Measurements from ENCODE around the gene KRTAP20-2. TPM values are rescaled to one million over a fixed set of nuclear protein-coding genes. Genes with fewer than 3 reads are reported as not detected.

Gene KRTAP20-2
- total and polyA plus RNA-seq, 4 donors, result not detected

GRCh38 chr21:30620080-30620479, 14.9 kb upstream of the KRTAP20-2 start:
- Histone ChIP-seq H3K9me3 (ENCODE audit: control insufficient read depth, insufficient read depth, low read length) (no peaks in the 10 kb centered on the region), H3K27ac (ENCODE audit: low read depth, low read length) (no peak overlapping the region), H3K4me1 (ENCODE audit: control insufficient read depth, insufficient read depth, low read length) (no peaks in the 10 kb centered on the region), H3K27me3 (ENCODE audit: control insufficient read depth, insufficient read depth, low read length) (no peaks in the 10 kb centered on the region), H3K36me3 (ENCODE audit: control insufficient read depth, insufficient read depth, low read length) (no peaks in the 10 kb centered on the region), H3K4me3 (ENCODE audit: low read depth, low read length) (no peak overlapping the region)
- no peak for DNase-seq (ENCODE audit: low read depth in 4 of 6, low spot score in 6 of 6)

DNA sequence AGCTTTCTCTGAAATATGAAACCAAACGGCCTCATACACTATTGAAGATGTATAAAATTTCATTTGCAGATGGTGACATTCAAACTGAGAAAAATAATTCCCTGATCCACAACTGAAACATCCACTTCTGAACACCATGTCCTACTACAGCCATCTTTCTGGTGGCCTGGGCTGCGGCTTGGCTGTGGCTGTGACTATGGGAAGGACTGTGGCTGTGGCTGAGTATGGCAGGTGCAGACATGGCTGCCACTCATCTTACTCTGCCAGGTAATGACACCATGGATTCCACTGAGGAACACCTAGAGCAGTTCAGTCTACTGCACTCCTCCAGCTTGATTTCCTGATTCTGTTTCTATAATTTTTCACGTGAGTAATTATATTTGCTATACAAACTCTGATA, 14.5 kb upstream of the KRTAP20-2 start, which contains the start of gene KRTAP20-4:
KRTAP20-4 (plus strand) TSS at position 106 of the 400 bp plus-strand sequence.
- Histone ChIP-seq H3K27me3 (ENCODE audit: control insufficient read depth, insufficient read depth, low read length) (no peaks in the 10 kb centered on the region), H3K9me3 (ENCODE audit: control insufficient read depth, insufficient read depth, low read length) (no peaks in the 10 kb centered on the region), H3K4me3 (ENCODE audit: low read depth, low read length) (no peak within 1 kb of the TSS), H3K27ac (ENCODE audit: low read depth, low read length) (no peak within 1 kb of the TSS), H3K36me3 (ENCODE audit: control insufficient read depth, insufficient read depth, low read length) (no peaks in the 10 kb centered on the region), H3K4me1 (ENCODE audit: control insufficient read depth, insufficient read depth, low read length) (no peaks in the 10 kb centered on the region)
- WGBS (ENCODE audit: insufficient coverage), result no CpG with 5 or more reads among the region's 3 CpGs
- no peak for DNase-seq (ENCODE audit: low read depth in 4 of 6, low spot score in 6 of 6)

DNA sequence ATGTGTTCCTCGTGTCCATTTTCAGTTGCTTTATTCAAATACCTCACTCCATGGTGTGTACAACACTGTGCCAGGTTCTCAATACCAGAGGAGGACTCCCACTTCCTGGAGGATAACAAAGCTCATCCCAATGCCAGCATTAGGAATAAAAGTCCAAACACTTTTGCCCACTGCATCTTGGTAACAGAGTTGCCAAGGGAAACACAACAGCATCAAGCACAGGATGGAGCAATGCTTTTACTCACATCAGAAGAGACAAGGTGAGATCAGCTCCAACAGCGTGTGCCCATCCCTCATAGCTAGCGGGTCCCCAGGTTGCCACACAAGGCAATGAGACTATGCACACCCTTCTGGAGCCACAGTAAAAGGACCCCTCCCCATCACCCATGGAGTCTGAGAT, 11.6 kb upstream of the KRTAP20-2 start:
- H3K4me3 ChIP-seq (ENCODE audit: low read depth, low read length), result no peak overlapping the region
- 91% methylated on average over 3 of the region's 3 CpGs for WGBS (ENCODE audit: insufficient coverage)
- H3K27ac ChIP-seq (ENCODE audit: low read depth, low read length), result no peak overlapping the region
- H3K27me3 ChIP-seq (ENCODE audit: control insufficient read depth, insufficient read depth, low read length), result no peaks in the 10 kb centered on the region
- no peak for DNase-seq (ENCODE audit: low read depth in 4 of 6, low spot score in 6 of 6)
- H3K4me1 ChIP-seq (ENCODE audit: control insufficient read depth, insufficient read depth, low read length), result no peaks in the 10 kb centered on the region
- no peaks in the 10 kb centered on the region for H3K9me3 ChIP-seq (ENCODE audit: control insufficient read depth, insufficient read depth, low read length)
- no peaks in the 10 kb centered on the region for H3K36me3 ChIP-seq (ENCODE audit: control insufficient read depth, insufficient read depth, low read length)

GRCh38 chr21:30625449-30626165, 9.4 kb upstream of the KRTAP20-2 start:
- DNase-seq (ENCODE audit: low read depth in 4 of 6, low spot score in 6 of 6), result no peak
- no peaks in the 10 kb centered on the region for H3K36me3 ChIP-seq (ENCODE audit: control insufficient read depth, insufficient read depth, low read length)
- 77% methylated on average over 2 of the region's 4 CpGs for WGBS (ENCODE audit: insufficient coverage)
- no peaks in the 10 kb centered on the region for H3K27me3 ChIP-seq (ENCODE audit: control insufficient read depth, insufficient read depth, low read length)
- H3K27ac ChIP-seq (ENCODE audit: low read depth, low read length), result no peak overlapping the region
- H3K4me3 ChIP-seq (ENCODE audit: low read depth, low read length), result no peak overlapping the region
- no peaks in the 10 kb centered on the region for H3K9me3 ChIP-seq (ENCODE audit: control insufficient read depth, insufficient read depth, low read length)
- H3K4me1 ChIP-seq (ENCODE audit: control insufficient read depth, insufficient read depth, low read length), result no peaks in the 10 kb centered on the region

DNA sequence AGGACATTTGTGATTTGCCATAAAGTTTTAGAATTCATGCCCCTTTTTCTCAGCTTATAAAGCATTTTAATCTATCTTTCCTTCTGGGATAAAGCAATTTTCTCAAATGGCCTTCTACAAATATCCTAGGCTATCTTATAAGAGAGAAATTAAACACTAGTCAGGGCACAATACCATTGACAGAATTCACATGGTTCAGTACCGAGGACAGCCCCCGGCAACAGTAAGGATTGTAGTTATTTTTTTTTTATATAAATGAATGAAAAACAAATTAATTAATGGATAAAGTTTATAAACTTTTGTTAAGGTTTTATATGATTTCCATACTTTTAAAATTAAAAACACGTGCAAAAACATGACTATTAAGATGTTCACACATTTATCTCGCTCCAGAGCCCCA, 6.9 kb upstream of the KRTAP20-2 start:
- DNase-seq (ENCODE audit: low read depth in 4 of 6, low spot score in 6 of 6), result no peak
- Histone ChIP-seq H3K9me3 (ENCODE audit: control insufficient read depth, insufficient read depth, low read length) (no peaks in the 10 kb centered on the region), H3K4me1 (ENCODE audit: control insufficient read depth, insufficient read depth, low read length) (no peaks in the 10 kb centered on the region), H3K27me3 (ENCODE audit: control insufficient read depth, insufficient read depth, low read length) (no peaks in the 10 kb centered on the region), H3K27ac (ENCODE audit: low read depth, low read length) (no peak overlapping the region), H3K36me3 (ENCODE audit: control insufficient read depth, insufficient read depth, low read length) (no peaks in the 10 kb centered on the region), H3K4me3 (ENCODE audit: low read depth, low read length) (no peak overlapping the region)
- WGBS (ENCODE audit: insufficient coverage), result no CpG with 5 or more reads among the region's 4 CpGs

GRCh38 chr21:30629200-30629599, 5.8 kb upstream of the KRTAP20-2 start:
- no peak overlapping the region for H3K4me3 ChIP-seq (ENCODE audit: low read depth, low read length)
- 78% methylated on average over 1 of the region's 1 CpG for WGBS (ENCODE audit: insufficient coverage)
- no peak for DNase-seq (ENCODE audit: low read depth in 4 of 6, low spot score in 6 of 6)

GRCh38 chr21:30638686-30639085, 3.7 kb downstream of the KRTAP20-2 start:
- no peaks in the 10 kb centered on the region for H3K4me1 ChIP-seq (ENCODE audit: control insufficient read depth, insufficient read depth, low read length)
- no peak for DNase-seq (ENCODE audit: low read depth in 4 of 6, low spot score in 6 of 6)
- H3K4me3 ChIP-seq (ENCODE audit: low read depth, low read length), result no peak overlapping the region
- H3K27me3 ChIP-seq (ENCODE audit: control insufficient read depth, insufficient read depth, low read length), result no peaks in the 10 kb centered on the region
- no peaks in the 10 kb centered on the region for H3K9me3 ChIP-seq (ENCODE audit: control insufficient read depth, insufficient read depth, low read length)
- no peaks in the 10 kb centered on the region for H3K36me3 ChIP-seq (ENCODE audit: control insufficient read depth, insufficient read depth, low read length)
- H3K27ac ChIP-seq (ENCODE audit: low read depth, low read length), result no peak overlapping the region
- WGBS (ENCODE audit: insufficient coverage), result no CpG with 5 or more reads among the region's 3 CpGs

More at GRCh38 chr21:30629200-30629599, 5.8 kb upstream of the KRTAP20-2 start:
- Histone ChIP-seq H3K27me3 (ENCODE audit: control insufficient read depth, insufficient read depth, low read length) (no peaks in the 10 kb centered on the region), H3K27ac (ENCODE audit: low read depth, low read length) (no peak overlapping the region), H3K36me3 (ENCODE audit: control insufficient read depth, insufficient read depth, low read length) (no peaks in the 10 kb centered on the region), H3K9me3 (ENCODE audit: control insufficient read depth, insufficient read depth, low read length) (no peaks in the 10 kb centered on the region), H3K4me1 (ENCODE audit: control insufficient read depth, insufficient read depth, low read length) (no peaks in the 10 kb centered on the region)

GRCh38 chr21:30642564-30642963, 7.6 kb downstream of the KRTAP20-2 start, which contains the start of gene KRTAP20-3:
KRTAP20-3 (plus strand) TSS chr21:30642864.
- Histone ChIP-seq H3K27me3 (ENCODE audit: control insufficient read depth, insufficient read depth, low read length) (no peaks in the 10 kb centered on the region), H3K27ac (ENCODE audit: low read depth, low read length) (no peak within 1 kb of the TSS), H3K4me1 (ENCODE audit: control insufficient read depth, insufficient read depth, low read length) (no peaks in the 10 kb centered on the region), H3K36me3 (ENCODE audit: control insufficient read depth, insufficient read depth, low read length) (no peaks in the 10 kb centered on the region), H3K9me3 (ENCODE audit: control insufficient read depth, insufficient read depth, low read length) (no peaks in the 10 kb centered on the region), H3K4me3 (ENCODE audit: low read depth, low read length) (no peak within 1 kb of the TSS)
- no peak for DNase-seq (ENCODE audit: low read depth in 4 of 6, low spot score in 6 of 6)
- no CpG with 5 or more reads among the region's 2 CpGs for WGBS (ENCODE audit: insufficient coverage)

GRCh38 chr21:30646904-30647414, 12.0 kb downstream of the KRTAP20-2 start:
- H3K27me3 ChIP-seq (ENCODE audit: control insufficient read depth, insufficient read depth, low read length), result no peaks in the 10 kb centered on the region
- no peak overlapping the region for H3K4me3 ChIP-seq (ENCODE audit: low read depth, low read length)
- no CpG with 5 or more reads among the region's 1 CpG for WGBS (ENCODE audit: insufficient coverage)
- H3K4me1 ChIP-seq (ENCODE audit: control insufficient read depth, insufficient read depth, low read length), result no peaks in the 10 kb centered on the region
- H3K27ac ChIP-seq (ENCODE audit: low read depth, low read length), result no peak overlapping the region
- DNase-seq (ENCODE audit: low read depth in 4 of 6, low spot score in 6 of 6), result no peak
- no peaks in the 10 kb centered on the region for H3K9me3 ChIP-seq (ENCODE audit: control insufficient read depth, insufficient read depth, low read length)
- no peaks in the 10 kb centered on the region for H3K36me3 ChIP-seq (ENCODE audit: control insufficient read depth, insufficient read depth, low read length)

GRCh38 chr21:30652891-30653290, 17.9 kb downstream of the KRTAP20-2 start:
- H3K4me1 ChIP-seq (ENCODE audit: control insufficient read depth, insufficient read depth, low read length), result no peaks in the 10 kb centered on the region
- DNase-seq (ENCODE audit: low read depth in 4 of 6, low spot score in 6 of 6), result no peak
- H3K36me3 ChIP-seq (ENCODE audit: control insufficient read depth, insufficient read depth, low read length), result no peaks in the 10 kb centered on the region
- no peaks in the 10 kb centered on the region for H3K9me3 ChIP-seq (ENCODE audit: control insufficient read depth, insufficient read depth, low read length)
- H3K4me3 ChIP-seq (ENCODE audit: low read depth, low read length), result no peak overlapping the region
- no peaks in the 10 kb centered on the region for H3K27me3 ChIP-seq (ENCODE audit: control insufficient read depth, insufficient read depth, low read length)
- no peak overlapping the region for H3K27ac ChIP-seq (ENCODE audit: low read depth, low read length)
